NCI-H82 treated with DMSO at 0.1 percent for 48 hours (cell line): ENCODE results near the gene TP53TG5.
A peak's percentile ranks its signal among the peaks of the same experiment; 100 is the strongest.

Source experiments
- DNase-seq: peaks from one replicate; lab custom pipeline; 2025; ENCODE audit not compliant: unreplicated experiment; lab: John Stamatoyannopoulos, UW

TP53TG5 gene

DNA sequence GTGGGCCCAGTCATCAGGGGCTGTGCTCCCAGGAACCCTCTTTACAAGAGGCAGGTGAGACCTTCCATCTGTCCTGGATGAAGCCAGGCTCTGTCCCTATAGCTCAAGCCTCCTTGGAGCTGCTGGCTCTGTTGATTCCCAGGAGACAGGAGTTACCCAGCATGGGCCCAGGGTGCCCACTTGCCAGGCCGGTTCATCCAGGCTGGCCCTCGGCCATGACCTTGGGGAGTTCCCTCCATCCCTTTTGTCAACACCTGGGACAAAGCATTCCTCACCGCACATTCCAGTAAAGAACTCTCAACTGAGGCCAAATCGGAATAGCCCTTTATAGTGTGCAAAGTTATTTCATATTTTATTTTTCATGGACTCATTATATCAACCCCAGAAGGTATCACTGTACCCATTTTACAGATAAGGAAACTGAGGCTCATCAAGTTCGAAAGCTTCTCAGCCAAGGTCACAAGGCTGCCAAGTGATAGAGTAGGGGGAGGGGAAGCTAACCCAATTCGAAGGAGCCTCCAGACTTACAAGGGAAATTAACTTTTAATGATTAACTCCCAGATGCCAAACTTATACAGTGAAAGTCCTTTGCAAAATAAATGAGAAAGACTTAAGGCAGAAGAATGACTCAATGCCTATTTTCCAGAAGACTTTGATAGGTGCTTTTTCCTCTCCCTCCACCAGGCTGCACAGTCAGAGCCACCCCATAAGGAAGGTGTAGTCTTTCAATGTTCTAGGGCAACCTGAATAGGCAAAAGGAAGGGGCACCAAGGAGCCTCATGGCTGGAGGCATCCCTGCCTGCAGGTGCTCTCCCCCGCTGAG, 48.4 kb downstream of the TP53TG5 start:
- DNase-seq, result no peak

DNA sequence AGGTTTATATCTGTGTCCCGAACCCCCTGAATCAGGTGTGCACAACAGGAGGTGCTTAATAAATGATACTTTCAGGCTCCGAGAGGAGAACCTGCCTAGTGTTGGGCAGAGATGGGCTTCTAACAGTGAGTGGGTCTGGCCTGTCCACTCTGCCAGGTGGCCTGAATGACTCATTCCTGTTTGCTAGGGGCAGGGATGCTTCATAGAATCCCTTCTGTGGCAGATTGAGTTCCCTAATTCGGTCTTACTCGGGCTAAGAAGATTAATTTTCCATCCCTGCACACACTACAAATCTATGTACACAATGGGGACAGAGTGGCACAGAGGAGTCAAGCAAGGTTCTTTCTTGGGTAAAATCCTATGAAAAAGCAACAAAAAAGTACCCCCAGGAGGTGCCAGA, 49.7 kb downstream of the TP53TG5 start:
- peak; percentile 95 for DNase-seq

DNA sequence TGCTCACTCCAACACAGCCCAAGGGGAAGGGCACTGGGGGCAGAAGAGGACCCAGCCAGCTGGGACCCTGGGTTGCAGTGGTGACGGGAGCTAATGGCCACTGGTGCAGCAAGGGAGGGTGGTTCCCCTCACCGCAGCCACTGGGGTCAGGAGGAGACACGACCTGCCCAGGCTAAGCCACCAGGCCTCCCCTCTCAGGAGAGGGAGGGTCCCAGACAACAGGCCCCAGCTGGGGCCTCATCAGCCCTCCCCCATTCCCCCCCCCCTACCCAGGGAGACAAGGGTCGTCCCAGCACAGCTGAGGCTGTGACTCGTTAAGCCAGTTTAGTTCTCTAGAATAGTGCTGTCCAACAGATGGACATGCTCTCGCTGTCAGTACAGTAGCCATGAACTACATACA, 52.8 kb downstream of the TP53TG5 start:
- DNase-seq, result no peak

DNA sequence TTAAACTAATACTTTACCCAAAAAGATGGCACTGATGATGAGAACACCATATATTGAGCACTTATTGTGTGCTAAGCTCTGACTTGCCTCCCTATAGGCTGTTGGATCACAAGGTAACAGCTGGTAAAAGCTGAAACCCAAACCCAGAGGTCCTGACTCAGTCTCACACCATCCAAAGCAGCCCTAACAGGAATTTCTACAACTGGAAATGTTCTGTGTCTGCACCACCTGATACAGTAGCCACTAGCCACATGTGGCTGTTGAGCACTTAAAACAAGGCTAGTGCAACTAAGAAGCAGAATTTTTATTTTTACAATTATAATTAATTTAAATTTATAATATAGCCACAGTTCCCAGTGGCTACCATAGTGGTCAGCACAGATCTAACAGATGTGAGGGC, 54.4 kb downstream of the TP53TG5 start:
- no peak for DNase-seq

DNA sequence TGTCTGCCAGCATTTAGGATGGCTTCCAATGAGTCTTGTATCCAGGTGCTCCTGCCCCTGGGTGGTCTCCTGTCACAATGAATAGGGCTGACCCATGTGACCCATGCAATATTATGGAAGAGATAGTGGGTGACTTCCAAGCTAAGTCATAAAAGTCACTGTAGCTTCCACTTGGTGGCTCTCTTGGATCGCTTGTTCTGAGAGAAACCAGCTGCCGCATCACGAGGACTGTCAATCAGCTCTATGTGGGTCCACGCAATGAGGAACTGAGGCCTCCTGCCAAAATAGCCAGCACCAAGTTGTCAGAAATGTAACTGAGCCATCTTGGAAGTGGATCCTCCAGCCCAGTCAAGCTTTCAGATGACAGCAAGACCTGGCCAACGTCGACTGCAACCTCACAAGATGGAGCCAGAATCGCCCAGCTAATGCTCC, 55.2 kb downstream of the TP53TG5 start:
- DNase-seq, result peak; percentile 28
